Forelimb muscle (tissue), 1 donor: Measurements from ENCODE around the gene TNRC6C. TPM values are rescaled to one million over a fixed set of nuclear protein-coding genes. Genes with fewer than 3 reads are reported as not detected.

ENCODE experiments used
- DNase-seq: peaks from one replicate; pipeline ENCODE4 v3.0.0-alpha.2; 2013; ENCODE audit warnings: low read depth
- polyA plus RNA-seq: library from polyadenylated mRNA; unstranded; fragments of 120-200 nt; gene quantifications from one replicate; pipeline ENCODE4 v1.2.1, GENCODE V29; 2013; ENCODE audit not compliant: insufficient read length

TNRC6C gene
- 9.6 TPM for polyA plus RNA-seq

DNA sequence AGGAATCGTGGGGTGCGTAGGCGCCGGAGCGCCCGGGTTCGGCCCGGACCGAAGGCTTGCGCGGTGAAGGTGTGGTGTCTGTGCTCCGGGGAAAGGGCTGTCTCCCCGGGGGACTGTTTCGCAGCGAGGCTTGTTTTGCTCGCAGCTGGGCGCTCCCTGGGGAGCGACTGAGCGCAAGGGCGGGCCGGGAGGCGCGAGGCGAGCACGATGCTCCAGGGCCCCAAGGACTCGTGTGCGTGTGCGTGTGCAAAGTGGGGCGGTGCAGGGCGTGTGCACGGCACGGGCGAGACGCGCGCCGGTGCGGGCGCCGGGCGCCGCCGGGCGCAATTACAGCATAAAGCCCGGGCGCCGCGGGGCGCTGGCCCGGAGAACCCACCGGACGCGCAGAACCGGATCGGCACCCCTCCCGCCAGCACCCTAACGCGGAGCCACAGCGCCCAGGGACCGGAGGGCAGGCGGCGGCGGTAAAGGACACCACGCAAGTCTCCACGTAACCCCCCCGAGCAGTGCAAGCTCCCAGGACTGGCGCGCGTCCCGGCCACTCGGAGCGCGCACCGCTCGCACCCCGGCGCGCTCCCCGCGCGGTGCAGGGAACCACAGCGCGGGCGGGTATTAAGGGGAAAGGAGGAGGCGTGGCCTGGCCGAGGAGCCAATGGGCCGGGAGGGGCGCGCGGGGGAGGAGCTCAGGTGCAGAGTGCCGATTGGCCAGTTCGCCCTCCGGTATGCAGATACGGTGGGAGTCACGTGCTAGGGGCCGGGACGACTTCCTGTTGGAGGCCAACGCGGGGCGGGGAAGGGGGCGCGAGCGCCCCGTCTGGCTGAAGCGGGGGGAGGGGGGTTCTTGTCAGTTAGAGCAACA, at the start of gene TNRC6C:
TSS of gene TNRC6C (plus strand) at position 847 of the 859 bp plus-strand sequence. CDS start 45,504 bp downstream, outside the sequence.
- DNase-seq, result peak; percentile 95

- DNase-seq, result no peak
Measured at GRCh38 chr17:77909236-77909635, 49.3 kb upstream of the TNRC6C start.

- no peak for DNase-seq
Measured at GRCh38 chr17:77909816-77910215, 48.7 kb upstream of the TNRC6C start.

GRCh38 chr17:77914385-77915254, 43.9 kb upstream of the TNRC6C start:
- no peak for DNase-seq

DNA sequence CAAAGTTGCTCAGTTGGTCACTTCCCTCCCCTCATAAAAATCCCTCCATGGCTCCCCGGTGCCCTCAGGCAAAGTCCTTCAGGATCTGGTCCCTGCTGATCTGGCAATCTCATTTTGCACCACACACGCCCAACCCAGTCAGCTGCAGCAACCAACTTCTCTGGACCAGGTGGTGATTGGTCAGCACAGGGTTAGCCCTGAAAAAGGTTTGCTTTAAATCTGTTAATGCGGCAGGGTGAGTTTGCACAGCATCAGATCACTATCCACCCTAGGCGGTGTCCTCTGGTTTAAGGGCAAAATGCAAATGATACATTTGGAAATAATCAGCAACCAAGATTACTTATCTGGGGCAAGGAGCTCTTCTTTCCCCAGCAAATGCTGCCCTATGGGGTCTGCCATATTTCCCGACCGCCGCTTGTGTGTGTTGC, 42.9 kb upstream of the TNRC6C start:
- DNase-seq, result no peak

DNA sequence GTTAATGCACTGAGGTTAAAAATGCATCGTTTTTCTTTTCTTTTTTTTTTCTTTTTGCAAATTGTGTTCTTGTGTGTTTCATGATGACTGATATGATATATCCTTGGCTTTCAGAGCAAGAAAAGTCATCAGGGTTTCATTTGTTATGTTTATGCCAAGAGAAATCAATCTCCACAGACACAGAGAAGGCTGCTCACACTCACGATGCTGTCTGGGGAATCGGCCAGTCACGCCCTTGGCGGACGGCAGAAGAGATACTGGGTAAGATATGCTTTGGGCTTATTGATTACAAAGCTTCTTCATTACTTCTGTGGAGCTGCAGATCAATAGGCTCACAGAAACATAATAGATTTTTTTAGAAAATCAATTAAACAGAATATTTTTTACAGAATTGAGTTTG, 42.2 kb upstream of the TNRC6C start:
- DNase-seq, result no peak

- no peak for DNase-seq
Measured at GRCh38 chr17:77916703-77917481, 41.6 kb upstream of the TNRC6C start.

- DNase-seq, result no peak
Measured at GRCh38 chr17:77919276-77919675, 39.2 kb upstream of the TNRC6C start.

DNA sequence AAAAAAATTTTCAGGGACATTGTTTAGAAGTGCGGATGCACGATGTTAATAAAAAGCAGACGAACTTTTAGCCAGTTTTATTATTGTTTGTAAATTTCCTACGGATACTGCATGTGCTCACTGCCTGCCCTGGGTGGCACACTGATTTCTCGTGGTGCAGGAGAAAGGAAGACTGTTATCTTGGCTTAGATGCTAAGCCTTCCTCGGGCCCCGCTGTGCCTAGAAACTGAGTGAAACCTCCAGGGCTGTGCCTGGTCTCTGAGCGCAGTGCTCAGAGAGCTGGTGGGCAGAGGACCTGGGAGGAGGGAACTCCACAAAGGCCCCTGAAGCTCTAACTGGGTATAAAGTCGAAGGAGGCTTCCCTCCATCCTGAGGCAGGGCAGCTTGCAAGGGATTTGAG, 35.4 kb upstream of the TNRC6C start:
- no peak for DNase-seq

DNA sequence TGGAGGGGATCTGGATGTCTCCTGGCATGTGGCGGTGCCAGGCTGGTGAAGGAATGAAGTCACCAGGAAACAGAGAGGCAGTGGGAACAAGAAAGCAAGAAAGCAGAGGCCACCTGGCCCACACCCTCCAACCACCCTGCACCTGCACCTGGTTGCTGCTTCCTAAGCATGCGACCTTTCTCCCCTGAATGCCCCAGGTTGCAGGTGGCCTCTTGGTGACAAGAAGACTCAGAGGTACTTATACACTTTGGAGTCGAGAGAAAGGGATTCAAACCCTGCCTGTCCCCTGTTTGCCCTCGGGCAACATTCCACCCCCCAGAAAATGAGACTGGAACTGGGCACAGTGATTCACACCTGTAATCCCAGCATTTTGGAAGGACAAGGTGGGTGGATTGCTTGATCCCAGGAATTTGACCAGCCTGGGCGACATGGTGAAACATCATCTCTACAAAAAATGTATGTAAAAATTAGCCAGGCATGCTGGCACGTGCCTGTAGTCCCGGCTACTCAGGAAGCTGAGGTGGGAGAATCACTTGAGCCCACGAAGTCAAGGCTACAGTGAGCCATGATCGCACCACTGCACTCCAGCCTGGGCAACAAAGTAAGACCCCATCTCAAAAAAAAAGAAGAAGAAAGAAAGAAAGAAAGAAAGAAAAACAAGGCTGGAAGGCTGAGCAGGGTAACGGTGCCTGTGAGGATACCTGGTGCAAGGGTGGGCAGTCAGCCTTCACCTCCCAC, 34.6 kb upstream of the TNRC6C start:
- DNase-seq, result no peak

- no peak for DNase-seq
Measured at GRCh38 chr17:77924757-77925336, 33.7 kb upstream of the TNRC6C start.

DNA sequence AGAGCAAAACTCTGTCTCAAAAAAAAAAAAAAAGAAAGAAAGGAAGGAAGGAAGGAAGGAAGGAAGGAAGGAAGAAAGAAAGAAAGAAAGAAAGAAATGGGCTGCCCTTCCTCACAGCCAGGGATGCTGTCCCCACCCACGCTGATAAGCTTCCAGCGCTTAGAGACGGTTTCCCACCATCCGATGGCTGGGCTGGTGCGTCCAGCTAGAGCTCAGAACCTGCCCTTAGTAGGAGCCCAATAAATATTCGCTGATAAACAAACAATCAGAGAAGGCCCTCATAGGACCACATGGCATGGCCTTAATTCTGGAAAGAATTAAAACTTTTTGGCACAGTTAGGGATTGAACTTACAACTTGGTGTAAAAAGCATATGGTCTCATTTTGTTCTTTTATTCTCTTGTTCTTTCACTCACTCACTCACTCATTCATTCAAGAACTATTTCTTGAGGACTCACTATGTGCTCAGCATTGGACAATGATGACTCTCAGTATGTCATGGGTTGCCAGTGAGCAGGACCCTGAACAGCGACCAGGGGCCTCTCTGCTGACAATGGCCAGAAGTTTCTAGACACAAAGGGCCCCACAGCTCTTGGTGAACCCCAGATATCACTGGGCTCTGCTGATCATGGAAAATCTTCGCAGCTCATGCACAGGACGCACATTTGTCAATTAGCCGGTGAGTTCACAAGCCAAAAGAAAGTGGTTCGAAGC, 32.5 kb upstream of the TNRC6C start:
- DNase-seq, result no peak

DNA sequence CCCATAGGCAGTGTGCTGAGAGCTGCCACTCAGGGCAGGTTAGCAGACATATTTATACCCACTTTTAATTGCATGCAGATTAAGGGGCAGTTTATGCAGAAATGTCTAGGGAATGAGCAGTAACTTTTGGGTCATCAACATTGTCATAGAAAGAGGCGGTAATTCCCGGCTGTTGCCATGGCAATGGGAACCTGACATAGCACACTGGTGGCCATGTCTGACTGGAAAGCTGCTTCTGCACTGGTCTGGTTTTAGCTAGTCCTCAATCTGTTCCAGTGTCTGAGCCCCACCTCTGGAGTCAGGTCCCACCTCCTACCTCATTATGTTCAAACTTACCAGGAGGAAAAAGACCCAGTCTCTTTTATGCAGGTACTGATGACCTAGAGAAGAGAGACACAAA, 31.5 kb upstream of the TNRC6C start:
- DNase-seq, result no peak

- DNase-seq, result no peak
Measured at GRCh38 chr17:77927777-77928518, 30.6 kb upstream of the TNRC6C start.

GRCh38 chr17:77928519-77929179, 29.9 kb upstream of the TNRC6C start:
- no peak for DNase-seq

GRCh38 chr17:77929180-77929564, 29.3 kb upstream of the TNRC6C start:
- DNase-seq, result no peak

DNA sequence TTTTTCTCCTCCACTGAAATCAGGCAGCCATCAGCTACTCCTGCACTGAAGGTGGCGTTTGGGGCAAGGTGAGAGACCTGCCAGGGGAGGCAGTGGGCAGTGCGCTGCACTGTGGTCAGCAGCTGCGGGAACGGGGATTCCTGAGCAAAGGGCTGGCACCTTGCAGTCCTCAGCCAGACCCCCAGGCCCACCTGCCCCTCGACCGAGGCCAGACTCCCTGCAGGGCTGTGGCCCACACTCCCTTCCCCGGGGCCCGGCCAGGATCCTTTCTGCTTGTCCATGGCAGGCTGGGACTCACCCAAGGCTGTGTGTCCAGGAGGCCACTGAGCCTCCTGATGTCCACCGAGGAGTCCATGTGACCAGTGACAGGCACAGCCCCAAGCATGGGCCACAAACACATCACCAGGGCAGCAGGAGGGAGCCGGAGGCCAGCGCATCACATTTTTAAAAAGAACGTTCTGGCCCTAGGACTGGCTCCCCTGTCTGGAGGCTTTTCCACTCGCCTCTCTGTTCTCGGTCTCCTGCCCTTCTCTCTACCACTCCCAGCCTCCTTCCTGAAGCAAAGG, 28.5 kb upstream of the TNRC6C start:
- DNase-seq, result no peak
